GM18502 (cell line): ENCODE results near the gene PKP1.

Experiments used
- ATAC-seq: cut with Tn5 transposase; IDR thresholded peaks from one replicate; pipeline ENCODE4 v1.9.1; 2021; ENCODE audit warnings: mild to moderate bottlenecking; ENCODE audit not compliant: unreplicated experiment, poor library complexity

The PKP1 gene

DNA sequence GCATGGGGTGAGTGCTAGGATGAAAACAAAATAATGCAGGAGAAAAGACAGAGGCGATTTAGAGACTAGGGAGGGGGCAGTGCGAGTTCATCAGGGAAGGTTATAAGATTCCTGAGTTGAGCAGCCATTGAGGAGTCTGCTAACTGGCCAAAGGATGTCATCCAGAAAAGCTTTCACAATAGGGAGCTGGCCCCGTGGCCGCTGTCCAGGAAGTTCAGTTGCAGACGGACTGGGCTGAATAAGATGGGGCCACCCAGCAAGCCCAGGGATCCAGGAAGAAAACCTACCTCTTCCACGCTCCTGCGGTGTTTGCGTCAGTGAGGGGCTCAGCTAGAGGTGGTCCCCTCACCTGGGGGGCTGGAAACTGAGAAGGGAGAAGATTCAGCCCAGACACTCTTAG is 4.0 kb upstream of the PKP1 start:
- ATAC-seq = no peak

DNA sequence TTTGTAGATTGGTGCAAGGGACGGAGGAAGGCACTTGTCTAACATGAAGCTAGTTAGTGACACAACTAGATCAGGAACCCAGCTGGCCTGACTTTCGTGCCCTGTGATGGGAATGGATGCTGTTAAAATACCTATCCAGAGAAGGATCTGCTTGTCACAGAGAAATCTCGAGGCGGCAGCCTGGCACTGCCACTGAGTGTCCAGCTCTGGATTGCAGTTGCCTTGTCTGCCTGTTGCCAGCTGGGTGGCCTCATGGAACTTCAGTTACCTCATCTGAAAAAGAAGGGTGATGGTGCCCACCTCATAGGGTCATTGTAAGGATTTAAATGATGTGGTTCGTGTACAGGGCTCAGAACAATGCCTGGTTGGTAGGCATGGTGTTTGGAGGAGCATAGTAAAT is 2.4 kb upstream of the PKP1 start:
- ATAC-seq = no peak

DNA sequence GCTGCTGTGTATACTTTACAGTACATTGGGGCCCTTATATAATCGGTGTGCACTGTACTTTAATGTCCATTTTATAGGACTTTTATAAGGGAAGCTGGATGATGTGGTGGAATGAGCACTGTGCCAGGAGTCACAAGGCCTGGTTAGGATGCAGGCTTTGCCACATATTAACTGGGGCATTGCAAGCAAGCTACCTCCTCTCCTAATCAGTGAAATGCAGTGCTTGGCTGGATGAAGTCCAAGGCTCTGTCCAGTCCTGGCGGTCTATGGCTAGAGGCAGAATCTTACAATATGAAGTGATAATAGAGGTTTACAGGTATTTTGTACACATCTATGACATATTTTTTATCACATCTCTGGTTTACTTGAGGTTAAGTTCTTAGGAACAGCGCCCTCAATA is 1.7 kb upstream of the PKP1 start:
- ATAC-seq = no peak

DNA sequence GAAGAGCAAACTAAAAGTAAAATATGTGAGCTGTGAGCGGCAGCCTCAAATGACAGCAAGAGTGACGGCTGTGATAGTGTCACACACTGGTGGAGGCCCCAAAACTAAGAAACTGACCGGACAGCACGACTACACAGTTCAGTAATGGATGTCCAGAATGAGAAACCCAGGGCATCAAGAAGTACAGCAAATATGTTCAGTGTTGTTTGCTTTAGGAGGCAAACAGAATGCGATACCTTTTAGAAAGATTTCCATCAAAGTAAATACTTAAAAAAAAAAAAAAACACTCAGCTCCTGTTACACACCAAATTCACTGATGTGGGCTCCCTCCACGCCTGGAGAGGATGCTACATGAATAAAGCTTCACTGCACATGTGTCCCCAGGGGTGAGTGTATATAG is 1.1 kb upstream of the PKP1 start:
- no peak for ATAC-seq

DNA sequence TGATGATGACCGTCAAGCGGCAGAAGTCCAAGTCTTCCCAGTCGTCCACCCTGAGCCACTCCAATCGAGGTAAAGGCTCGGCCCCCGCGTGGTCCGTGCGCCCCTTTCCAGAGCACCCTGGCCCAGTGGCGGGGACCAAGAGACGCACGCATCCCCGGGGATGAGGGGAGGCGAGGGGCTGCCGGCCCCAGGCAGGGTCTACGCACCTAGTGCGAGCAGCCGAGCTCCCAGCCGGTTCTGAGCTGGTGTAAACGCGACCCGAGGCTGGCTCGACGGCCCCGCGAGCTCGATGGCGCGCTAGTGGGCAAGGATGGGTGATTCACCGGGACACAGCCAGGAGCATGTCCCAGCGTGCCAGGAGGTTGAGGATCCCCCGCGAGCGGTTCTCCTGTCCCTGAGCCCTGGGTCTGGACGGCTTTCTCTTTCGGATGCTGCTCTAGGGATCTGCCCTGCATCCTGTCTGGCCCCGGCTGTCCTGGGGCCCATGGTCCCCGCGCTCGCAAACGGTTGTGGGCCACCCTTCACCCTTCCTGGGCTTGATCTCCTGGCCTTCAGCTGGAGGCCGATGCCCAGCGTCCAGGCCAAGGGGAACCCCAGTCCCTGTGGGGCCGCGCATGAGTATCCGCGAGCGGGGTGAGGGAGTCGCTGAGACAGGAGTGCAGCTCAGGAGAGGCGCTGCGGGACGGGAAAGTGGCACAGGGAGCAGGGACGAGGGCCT is 689 bp downstream of the PKP1 start:
- ATAC-seq = no peak

DNA sequence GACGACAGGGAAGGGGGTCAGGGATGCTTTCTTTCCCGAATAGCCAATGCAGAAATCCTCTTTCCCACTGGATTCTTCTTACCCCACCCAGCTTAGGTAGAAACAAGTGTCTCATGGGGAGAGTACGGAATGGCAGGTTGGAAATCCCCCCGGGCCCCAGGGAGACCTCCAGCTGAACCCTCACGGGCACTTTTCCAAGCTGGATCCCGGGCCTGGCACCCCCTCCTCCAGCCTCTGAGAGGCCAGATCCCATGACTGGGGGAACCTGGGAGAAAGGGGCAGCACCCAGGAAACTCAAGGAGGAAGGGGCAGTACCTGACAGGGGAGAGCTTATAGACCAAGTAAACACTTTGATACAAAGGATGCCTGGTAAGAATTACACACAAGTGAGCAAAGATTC is 1.3 kb downstream of the PKP1 start:
- no peak for ATAC-seq

DNA sequence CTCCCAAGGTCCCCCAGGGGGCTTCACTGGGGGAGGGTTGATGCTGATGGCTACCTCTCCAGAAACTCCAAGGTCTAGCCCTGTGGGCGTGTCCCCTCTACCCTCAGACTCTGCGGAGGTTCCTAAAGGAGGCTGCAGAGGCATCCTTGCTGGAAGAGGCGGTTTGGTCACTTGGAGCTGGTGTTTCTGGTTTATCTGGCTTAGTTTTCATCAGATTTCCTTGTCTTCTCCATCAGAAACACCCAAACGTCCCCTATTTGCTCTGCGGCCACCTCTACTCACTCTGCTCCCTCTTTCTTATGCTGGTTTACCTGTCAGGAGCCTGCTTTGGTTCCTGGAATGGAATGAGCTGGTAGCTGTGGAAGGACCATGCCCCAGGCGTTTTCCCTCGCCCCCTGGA is 2.5 kb downstream of the PKP1 start:
- ATAC-seq = no peak

DNA sequence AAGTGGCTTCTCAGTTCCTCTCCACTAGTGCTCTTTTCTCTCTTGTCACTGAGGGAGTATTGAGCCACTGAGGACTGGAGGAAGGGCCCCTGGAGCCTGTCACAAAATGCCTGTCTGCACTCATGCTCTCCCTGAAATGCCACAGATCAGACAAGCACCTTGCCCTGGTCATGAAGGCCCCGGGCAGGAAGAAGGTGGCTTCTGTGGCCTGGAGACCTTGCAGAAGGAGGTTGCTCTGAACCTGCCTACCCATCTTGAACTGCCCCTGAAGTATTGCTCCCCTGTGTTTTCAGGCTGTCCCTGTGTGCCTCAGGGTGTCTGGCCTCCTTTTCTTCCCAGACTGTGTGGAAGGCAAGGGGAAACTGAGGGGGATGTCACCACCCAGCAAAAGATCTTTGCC is 3.1 kb downstream of the PKP1 start:
- no peak for ATAC-seq

DNA sequence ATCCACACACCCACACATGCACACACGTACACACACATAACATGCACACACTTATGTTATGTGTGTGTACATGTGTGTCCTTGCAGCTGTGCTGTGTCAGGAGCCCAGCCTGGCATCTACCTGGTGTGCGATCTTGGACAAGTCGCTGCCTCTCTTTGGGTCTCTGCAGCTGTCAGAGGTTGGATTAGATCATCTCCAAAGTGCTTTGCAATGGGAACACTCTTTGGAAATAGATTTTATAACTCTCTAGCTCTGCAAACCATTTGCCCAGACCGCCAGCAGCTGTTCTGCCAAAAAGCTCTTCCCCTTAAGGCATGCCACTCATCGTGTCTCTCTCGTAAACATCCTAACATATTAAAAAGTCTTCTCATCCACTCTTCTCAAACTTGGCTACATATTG is 4.7 kb downstream of the PKP1 start:
- no peak for ATAC-seq

DNA sequence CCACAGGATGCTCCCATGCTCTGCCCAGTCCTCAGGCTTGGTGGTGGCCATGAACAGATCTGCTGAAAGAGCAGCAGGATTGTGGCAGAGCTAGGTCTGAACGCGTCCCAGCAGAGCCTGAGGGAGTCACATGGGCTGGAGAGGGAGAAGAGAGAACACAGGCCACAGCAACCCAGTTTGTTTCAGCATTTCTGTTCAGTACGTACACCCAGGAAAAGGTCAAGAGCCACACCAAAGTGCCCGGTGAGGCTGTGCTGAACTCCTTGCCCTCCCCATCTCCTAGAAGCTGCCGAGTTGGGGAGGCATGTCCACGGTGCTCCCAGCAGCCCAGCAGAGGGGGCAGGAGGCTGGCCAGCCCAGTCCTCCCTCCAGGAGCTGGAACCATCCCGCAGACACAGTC is 5.5 kb downstream of the PKP1 start:
- no peak for ATAC-seq

DNA sequence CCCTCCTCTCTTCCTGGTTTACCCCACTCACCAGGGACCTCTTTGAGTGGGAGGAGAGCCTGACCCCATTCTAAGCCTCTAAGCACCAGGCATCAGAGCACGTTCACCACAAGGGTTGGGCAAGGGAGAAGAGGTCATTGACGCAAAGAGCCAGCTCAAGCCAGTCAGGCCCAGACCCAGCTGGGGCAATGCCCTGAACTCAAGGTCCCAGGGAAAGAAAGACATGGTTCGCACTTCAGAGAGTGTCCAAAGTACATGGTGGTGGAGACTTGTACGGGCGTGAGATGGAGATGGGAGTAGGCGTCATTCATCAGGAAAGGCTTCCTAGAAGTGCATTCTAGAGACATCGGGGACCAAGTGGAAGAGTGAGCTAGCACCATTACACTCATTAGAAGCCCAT is 7.2 kb downstream of the PKP1 start:
- ATAC-seq = no peak

DNA sequence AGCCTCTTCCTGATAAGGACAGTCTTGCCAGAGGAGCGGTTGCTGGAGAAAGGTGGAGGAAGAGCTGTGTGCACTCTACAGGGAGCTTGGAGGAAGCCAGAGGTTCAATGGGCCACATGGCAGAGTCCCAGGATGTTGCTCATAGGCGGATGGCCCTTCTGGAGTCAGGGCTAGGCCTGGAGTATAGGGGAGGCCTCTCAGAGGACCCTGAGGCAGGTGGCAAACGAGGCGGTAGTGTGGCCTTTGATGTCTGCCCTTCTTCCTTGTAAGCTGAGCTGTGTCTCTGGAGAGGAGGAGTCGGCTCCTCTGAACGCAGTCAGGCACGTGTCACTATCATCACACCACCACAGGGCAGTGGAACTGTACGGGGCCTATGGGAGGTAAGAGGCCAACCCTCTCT is 8.6 kb downstream of the PKP1 start:
- no peak for ATAC-seq

DNA sequence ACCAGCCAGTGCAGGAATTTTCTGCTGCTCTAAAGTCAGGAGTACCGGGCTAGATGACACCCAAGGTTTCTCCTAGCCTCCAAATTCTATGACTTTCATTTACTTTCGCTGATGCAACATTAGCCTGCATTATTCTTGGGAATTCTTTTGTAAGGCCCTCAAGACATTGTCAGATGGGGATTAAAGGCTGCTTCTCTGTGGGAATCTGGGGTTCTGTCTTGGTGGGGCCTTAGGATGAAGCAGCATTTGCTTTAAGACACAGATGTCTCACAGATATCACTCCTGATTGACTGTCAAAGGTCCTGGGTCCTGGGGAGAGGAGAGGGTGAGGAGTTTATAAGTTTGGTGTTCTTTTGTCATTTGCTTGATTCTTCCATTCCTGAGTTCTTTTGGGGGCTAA is 11.6 kb downstream of the PKP1 start:
- no peak for ATAC-seq

DNA sequence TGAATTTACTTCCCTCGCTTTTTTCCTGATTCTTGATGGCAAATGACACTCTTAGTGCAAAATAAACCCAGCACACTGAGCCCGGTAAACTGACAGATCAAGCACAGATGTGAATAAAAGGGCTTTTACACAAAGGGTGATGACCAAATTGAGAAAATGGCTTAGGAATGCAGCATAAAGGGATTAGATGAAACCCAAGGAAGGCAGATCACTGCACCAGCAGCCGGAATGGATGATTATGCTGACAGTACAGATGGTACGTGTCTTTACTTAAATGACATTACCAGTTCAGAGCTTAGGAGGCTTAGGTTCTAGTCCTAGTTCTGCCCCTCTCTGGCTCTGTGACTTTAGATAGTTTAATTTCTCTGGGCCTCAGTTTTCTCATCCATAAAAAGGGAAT is 12.0 kb downstream of the PKP1 start:
- ATAC-seq = no peak

DNA sequence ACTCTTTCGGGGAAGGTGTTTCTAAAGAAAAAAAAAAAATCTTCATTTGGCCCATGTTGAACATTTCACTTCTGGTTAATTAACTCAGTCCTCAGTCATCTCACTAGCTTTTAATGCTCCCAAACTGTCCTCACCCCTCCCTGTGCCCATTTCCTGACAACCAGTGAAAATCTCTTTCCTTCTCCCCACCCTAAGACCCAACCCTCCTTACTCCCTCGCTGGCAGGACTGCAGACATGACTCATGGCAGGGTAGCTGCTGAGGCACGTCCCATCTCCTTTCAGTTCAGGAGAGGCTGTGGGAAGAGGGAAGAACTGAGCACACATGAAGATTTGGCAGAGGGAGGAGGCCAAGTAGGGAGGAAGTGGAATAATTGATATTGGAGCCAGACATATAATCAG is 12.6 kb downstream of the PKP1 start:
- no peak for ATAC-seq

DNA sequence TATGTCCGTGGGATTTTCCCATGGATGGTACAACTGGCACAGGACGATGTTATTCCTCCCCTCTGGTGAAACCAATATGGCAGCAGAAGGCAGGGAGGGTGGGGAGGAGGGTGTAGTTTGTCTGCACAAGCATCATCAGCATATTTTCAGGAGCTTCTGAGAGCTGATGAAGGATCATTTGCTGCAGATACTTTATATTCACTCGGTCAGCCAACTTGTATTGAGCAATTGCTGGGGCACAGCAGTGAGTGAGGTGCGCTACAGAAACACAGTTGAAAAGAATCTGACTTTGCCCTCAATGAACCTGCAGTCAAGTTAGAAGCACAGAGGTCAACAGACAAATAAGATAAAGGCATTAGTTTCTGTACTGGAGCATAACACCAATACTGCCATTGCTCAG is 13.0 kb downstream of the PKP1 start:
- no peak for ATAC-seq

DNA sequence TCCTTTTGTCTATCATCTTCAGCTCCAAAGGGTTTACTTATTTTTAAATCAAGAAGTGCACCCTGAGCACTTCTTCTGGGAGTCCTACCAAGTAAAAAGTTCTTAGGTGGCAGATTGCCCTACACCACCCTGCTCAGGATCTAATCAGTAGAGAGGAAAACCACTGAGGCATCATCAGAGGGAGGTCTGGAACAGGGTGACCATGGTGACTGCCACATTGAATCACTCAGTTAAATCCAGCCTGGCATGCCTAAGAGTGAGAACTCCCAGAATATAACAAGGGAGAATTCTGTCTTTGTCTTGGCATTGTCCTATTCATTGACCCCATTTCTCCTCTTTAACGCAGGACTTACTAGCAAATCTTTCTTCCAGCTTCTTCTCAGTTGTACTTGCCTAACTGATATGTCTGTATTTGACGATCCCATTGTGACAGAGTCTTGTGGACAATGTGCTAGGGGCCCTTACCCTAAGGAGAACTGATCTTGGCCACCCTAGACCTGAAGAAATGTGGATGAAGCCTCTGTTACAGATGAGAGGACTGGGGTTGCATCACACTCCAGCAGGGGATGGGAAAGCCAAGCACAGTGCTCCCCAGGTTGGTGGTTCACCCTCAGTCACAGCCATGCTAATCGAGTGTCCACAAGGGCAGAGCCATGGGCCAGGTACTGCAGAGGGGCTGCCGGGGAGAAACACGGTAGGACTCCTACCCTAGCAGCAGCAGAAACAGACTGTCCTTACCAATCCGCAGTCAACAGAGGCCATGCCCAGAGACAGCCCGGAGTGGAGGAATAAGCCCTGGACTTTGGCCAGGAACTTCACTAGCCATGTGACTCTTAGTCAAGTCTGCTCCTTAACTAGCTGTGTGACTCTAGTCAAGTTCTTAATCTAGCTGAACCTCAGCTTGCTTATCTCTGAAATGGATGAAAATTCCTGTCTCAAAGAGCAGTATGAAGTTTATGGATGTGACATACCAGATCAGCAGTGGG is 15.4 kb downstream of the PKP1 start:
- ATAC-seq = no peak

DNA sequence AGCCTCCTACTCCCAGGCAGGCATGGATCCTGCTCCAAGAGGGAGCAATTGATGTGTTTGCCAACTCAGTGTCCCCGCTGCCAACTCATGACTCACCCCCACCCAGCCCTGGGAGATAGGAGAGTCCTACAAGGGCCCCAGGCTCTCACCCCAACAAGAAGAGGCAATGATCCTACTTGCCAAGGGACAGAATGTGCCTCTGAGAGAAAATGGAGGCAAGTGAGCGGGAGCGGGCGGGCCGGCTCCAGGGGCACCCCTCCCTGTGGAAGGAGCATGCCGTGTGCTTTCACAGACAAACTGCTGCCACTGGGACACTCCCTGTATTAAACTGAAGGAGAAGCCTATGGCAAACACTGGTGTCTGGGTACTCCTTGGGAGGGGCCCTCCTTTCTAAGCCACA is 16.7 kb downstream of the PKP1 start:
- no peak for ATAC-seq

DNA sequence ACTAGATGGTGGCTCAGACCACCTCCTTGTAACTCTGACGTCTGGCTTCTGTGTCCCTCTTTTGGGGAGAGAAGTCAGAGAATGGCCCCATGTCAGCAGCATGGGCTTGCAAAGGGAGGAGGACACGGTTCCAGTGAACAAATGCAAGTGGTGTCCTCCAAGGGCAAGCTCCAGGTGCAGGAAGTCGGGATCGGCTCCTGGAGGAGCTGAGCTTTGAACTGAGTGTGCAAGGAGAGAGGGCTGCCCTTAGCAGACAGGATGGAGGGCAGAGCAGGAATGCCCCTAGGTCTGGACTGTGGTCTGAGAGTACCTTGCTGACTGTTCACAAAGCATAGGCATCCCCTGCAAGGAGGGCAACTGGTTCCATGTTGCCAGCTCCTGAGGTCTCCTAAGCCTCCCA is 17.3 kb downstream of the PKP1 start:
- ATAC-seq = no peak

DNA sequence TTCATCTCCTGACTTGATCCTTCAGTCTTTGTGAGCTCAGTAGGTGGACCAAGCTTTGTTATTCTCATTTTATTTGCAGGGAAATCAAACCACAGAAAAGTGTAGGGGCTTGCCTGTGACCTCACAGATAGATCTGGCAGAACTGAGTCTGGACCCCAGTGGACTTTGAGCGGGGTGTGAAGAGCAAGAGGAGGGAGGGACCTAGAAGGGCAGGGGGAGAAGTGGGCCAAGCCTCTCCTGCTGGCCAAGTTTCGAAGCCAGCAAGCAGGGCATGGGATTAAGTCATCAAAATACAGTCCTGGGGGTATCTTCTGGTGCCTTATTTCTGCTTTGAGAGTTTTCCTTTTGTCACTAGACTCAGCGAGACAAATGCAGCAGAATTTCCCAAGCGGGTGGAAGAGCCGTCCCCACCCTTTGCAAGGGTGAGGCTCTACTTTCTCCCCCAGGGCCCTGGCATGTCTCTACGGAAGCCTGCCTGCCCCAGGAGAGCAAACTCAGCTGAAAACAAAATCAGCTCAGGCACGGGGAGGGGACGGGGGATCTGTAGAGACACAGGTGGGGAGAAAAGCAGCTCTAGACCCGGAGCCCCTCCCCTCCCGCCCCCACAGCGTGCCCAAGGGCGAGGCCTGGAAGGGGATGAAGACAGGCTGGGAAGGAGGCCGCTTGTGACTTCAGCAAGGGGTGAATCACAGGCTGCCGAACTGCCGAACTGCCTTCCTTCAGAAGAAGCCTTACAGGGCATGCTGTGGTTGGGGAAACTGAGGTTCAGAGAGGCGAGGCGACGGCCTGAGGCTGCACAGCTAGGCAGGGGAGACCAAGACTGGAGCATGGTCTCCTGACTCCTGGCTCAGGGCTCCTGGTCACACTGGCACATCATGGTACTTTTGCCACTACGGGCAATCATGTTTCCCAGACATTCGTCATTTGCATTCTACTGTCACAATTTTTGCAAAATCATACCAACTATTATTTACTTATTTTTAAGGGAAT is 19.2 kb downstream of the PKP1 start:
- ATAC-seq = no peak

DNA sequence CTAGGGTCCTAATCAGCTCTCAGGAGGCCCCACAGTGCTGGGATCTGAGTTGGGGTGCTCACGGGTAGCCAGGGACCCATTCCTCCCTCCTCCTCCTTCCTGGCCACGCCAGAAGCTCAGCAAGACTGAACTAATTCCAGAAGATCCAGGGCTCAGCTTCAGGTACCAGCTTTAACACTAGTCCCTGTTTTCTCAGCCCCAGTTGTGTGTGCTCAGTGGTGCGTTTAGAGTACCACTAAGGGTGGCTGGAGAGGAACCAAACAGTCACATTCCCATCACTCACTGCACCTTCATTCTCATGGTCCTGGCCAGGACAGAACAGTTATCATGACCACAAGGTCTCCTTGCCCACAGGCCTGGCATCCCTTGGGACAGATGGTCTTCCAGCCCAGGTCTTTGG is 20.8 kb downstream of the PKP1 start:
- no peak for ATAC-seq
